AG20443 (cell line): Measurements from ENCODE around the gene KIF1B.

Source experiments
- DNase-seq: peaks from one replicate; pipeline ENCODE4 v3.0.0; 2012; ENCODE audit warnings: low spot score, mixed read lengths

Gene KIF1B

GRCh38 chr1:10429868-10430215, 219.5 kb downstream of the KIF1B start:
- no peak for DNase-seq

GRCh38 chr1:10430216-10431069, 220.1 kb downstream of the KIF1B start, which contains the start of gene CENPS:
Gene CENPS (plus strand): TSS chr1:10430433. CDS start chr1:10430518, 85 bp downstream.
- peak; percentile 100 for DNase-seq
